ENCODE results near the gene KCNK10.

The KCNK10 gene

DNA sequence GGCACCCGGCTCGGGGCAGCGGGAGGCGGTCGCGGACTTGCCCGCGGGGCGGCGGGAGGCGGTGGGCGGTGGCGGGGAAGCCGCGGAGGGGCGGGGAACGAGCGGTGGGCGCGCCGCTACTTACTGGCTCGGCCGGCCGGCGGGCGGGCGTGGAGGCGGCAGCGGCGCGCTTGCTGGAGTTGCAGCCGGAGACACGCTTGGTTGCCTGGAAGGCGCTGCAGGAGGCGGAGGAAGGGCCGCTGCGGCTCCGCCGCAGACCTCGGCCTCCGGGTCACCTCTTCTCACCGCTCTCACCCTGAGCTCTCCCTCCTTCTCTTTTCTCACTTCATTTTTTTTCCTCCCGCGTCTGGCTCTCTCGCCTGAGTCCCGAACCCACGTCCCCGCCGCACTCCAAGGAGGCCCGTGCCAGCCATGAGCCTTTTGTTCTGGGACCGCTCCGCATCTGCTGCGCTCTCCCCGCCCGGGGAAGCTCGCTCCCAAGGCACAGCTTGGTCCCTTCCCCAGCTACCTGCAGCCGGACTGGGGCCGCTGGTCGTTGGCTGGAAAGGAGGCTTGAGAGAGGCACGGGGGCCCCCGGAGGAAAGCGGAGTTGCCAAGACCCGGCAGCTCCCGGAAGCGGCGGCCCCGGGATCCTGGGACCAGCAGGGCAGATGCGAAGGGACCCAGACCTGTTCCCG is 592 bp upstream of the KCNK10 start:
- no peak overlapping the region for H2AFZ ChIP-seq (ENCODE audit: low read length)
- no peak overlapping the region for H3K9ac ChIP-seq (ENCODE audit: low read depth, low read length, poor library complexity, severe bottlenecking)
- no peaks in the 10 kb centered on the region for H3K4me1 ChIP-seq (ENCODE audit: insufficient read depth, low read length, poor library complexity, severe bottlenecking)
- no peaks in the 10 kb centered on the region for H3K36me3 ChIP-seq (ENCODE audit: insufficient read depth, low read length)
- H3K9me3 ChIP-seq (ENCODE audit: insufficient read depth, low read depth, low read length) = no peaks in the 10 kb centered on the region
- no peaks in the 10 kb centered on the region for H3K79me2 ChIP-seq (ENCODE audit: insufficient read depth, low read length)
- no peaks in the 10 kb centered on the region for H3F3A ChIP-seq (ENCODE audit: low read depth)
- no peaks in the 10 kb centered on the region for H3K9me2 ChIP-seq (replicated peaks; ENCODE audit: low read depth, low read length)
- TF ChIP-seq CTCF (conservative IDR thresholded peaks at IDR 0.05; ENCODE audit: low read length) (no peak), EZH2phosphoT487 (IDR thresholded peaks at IDR 0.05; ENCODE audit: borderline replicate concordance) (no peak)
- H3K4me2 ChIP-seq (ENCODE audit: low read depth, low read length, poor library complexity, severe bottlenecking) = no peak overlapping the region
- H3K27me3 ChIP-seq (ENCODE audit: insufficient read depth, low read length, poor library complexity, severe bottlenecking) = no peaks in the 10 kb centered on the region
- H3K4me3 ChIP-seq (ENCODE audit: low read length, poor library complexity, severe bottlenecking) = no peak overlapping the region
- no peaks in the 10 kb centered on the region for H4K20me1 ChIP-seq (ENCODE audit: insufficient read depth, low read length, poor library complexity, severe bottlenecking)

DNA sequence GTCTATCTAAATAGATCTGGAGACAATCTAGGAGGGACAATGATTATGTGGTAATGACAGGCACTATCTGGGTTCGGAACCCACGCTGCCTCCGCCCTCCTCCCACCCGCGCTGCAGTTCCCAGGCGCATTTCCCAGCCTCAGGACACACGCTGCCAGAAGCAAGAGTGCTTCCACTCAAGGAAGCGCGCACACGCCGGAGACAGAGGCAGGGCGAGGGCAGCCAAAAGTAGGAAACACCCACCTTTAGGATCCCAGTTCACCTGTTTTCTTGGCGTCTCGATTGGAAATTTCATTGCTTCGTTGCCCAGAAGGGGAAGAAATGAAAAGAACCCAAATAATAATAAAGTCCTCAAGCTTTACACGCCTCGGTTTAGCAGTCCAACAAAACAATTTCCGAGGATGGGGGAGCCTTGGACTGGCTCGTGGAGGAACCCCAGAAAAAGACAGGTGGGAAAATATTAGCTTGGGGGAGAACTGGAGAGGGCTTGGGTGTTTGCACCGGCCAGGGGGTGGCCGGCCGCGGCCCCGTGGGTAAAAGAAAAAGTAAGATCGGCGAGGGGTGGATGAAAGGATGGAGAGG is 474 bp downstream of the KCNK10 start:
- Histone ChIP-seq H4K20me1 (ENCODE audit: insufficient read depth, low read length, poor library complexity, severe bottlenecking) (no peaks in the 10 kb centered on the region), H3K4me3 (ENCODE audit: low read length, poor library complexity, severe bottlenecking) (no peak overlapping the region), H2AFZ (ENCODE audit: low read length) (no peak overlapping the region), H3K4me2 (ENCODE audit: low read depth, low read length, poor library complexity, severe bottlenecking) (no peak overlapping the region), H3K9ac (ENCODE audit: low read depth, low read length, poor library complexity, severe bottlenecking) (no peak overlapping the region), H3K4me1 (ENCODE audit: insufficient read depth, low read length, poor library complexity, severe bottlenecking) (no peaks in the 10 kb centered on the region), H3K9me3 (ENCODE audit: insufficient read depth, low read depth, low read length) (no peaks in the 10 kb centered on the region), H3F3A (ENCODE audit: low read depth) (no peaks in the 10 kb centered on the region), H3K27me3 (ENCODE audit: insufficient read depth, low read length, poor library complexity, severe bottlenecking) (no peaks in the 10 kb centered on the region), H3K9me2 (replicated peaks; ENCODE audit: low read depth, low read length) (no peaks in the 10 kb centered on the region), H3K36me3 (ENCODE audit: insufficient read depth, low read length) (no peaks in the 10 kb centered on the region), H3K79me2 (ENCODE audit: insufficient read depth, low read length) (no peaks in the 10 kb centered on the region)
- TF ChIP-seq EZH2phosphoT487 (IDR thresholded peaks at IDR 0.05; ENCODE audit: borderline replicate concordance) (no peak), CTCF (conservative IDR thresholded peaks at IDR 0.05; ENCODE audit: low read length) (no peak)

DNA sequence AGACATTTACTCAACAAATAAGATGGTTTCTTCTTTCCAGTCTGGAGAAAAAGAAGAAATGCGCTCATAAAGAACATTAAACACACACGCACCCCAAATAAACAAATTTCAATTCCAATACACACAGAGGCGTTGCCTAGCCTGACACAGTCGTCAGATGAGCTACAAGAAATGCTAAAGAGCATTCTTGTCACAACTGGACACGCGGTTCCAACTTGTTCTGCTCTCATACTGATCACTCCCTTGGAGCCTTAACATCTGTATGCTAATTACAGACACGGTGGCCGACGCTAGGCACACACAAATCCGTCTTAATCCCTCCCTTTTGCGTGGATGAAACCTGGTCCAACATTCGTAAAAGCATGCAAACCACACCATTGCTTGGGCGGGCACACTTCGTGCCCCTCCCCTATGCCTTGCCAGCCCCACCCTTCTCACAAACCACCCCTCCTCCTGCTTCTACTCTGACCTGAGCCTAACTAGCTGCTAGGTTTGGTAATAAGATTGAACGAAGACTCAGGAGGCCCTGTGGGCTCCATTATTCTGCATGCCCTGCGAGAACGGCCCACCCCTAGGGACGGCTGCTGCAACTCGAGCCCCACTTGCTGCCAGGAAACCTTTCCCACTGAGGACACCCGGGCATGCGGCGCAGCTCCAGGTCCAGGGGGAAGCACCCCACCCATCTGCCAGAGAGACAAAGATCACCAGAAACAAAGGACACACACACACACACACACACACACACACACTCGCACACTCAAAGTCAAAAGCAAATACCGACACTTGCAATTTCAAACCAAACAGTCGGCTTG is 1.2 kb downstream of the KCNK10 start:
- Histone ChIP-seq H3K4me3 (ENCODE audit: low read length, poor library complexity, severe bottlenecking) (no peak overlapping the region), H2AFZ (ENCODE audit: low read length) (no peak overlapping the region), H3K9ac (ENCODE audit: low read depth, low read length, poor library complexity, severe bottlenecking) (no peak overlapping the region), H3K27me3 (ENCODE audit: insufficient read depth, low read length, poor library complexity, severe bottlenecking) (no peaks in the 10 kb centered on the region), H3K36me3 (ENCODE audit: insufficient read depth, low read length) (no peaks in the 10 kb centered on the region), H3K79me2 (ENCODE audit: insufficient read depth, low read length) (no peaks in the 10 kb centered on the region), H3K4me2 (ENCODE audit: low read depth, low read length, poor library complexity, severe bottlenecking) (no peak overlapping the region), H3K9me3 (ENCODE audit: insufficient read depth, low read depth, low read length) (no peaks in the 10 kb centered on the region), H3F3A (ENCODE audit: low read depth) (no peaks in the 10 kb centered on the region), H3K4me1 (ENCODE audit: insufficient read depth, low read length, poor library complexity, severe bottlenecking) (no peaks in the 10 kb centered on the region), H4K20me1 (ENCODE audit: insufficient read depth, low read length, poor library complexity, severe bottlenecking) (no peaks in the 10 kb centered on the region), H3K9me2 (replicated peaks; ENCODE audit: low read depth, low read length) (no peaks in the 10 kb centered on the region)
- no peak for TF ChIP-seq CTCF (conservative IDR thresholded peaks at IDR 0.05; ENCODE audit: low read length)
